Measurements from ENCODE around the gene RPL10. TPM values are rescaled to one million over a fixed set of nuclear protein-coding genes. Genes with fewer than 3 reads are reported as not detected.

The RPL10 gene
- total RNA-seq, 1 experiment from 2014 or later: 2,466 TPM

DNA sequence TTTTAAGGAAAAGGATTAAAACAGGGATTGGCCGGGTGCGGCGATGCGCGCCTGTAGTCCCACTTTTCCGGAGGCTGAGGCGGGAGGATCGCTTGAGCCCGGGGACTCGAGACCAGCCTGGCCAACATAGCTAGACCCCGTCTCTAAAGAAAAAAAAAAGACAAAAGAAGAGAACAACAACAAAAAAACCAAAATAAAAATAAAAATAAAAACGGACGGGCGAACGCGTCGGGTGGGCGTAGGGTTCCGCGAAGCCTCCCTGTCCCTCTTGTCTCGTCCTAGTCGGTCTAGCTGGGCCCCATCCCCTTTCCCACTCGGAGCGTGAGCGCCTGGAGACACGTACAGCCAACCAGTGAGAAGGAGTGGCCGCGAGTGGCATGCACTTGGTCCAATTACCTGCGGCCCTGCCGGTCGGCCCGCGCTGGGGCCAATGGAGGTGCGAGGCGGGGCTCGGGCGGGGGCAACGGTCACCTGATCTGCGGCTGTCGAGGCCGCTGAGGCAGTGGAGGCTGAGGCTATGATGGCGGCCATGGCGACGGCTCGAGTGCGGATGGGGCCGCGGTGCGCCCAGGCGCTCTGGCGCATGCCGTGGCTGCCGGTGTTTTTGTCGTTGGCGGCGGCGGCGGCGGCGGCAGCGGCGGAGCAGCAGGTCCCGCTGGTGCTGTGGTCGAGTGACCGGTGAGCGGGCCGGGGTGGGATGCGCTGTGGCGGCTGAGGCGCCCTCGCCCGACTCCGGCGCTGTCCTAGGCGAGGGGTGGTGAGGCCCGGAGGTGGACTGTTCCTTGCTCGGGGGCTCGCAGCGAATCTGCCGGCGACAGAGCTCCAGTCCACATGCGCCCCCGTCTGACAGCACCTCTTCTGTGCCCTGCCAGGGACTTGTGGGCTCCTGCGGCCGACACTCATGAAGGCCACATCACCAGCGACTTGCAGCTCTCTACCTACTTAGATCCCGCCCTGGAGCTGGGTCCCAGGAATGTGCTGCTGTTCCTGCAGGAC, 30.3 kb downstream of the RPL10 start, which contains the start of gene ATP6AP1:
Gene ATP6AP1, plus strand, starts transcription at position 502 of the 996 bp plus-strand sequence. Its CDS starts 16 bp downstream, at position 518.
- DNase-seq (ENCODE audit: low read depth, low spot score): peak; percentile 68
- BruUV-seq (replicated peaks): no TSS peak
- Histone ChIP-seq H3K4me1 (ENCODE audit: control insufficient read depth, insufficient read depth, low read length) (peaks cover 26% of the 10 kb centered on the region), H3K27ac (ENCODE audit: low read length) (peak within 1 kb of the TSS; percentile 91), H3K4me3 (ENCODE audit: low read depth in 2 of 2, low read length in 2 of 2) (peak within 1 kb of the TSS; percentile 67 to 68), H3K27me3 (ENCODE audit: control insufficient read depth, insufficient read depth, low read length) (no peaks in the 10 kb centered on the region), H3K9me3 (ENCODE audit: control insufficient read depth, insufficient read depth, low read depth, low read length) (no peaks in the 10 kb centered on the region), H3K36me3 (ENCODE audit: control insufficient read depth, insufficient read depth, low read length) (peaks cover 6% of the 10 kb centered on the region)
- in situ Hi-C loops (cut with HindIII; ENCODE audit: low pct_unique_long_range_greater_than_20kb, low sequenced_read_pairs): no loop called here
- TF ChIP-seq, protein P1, sequence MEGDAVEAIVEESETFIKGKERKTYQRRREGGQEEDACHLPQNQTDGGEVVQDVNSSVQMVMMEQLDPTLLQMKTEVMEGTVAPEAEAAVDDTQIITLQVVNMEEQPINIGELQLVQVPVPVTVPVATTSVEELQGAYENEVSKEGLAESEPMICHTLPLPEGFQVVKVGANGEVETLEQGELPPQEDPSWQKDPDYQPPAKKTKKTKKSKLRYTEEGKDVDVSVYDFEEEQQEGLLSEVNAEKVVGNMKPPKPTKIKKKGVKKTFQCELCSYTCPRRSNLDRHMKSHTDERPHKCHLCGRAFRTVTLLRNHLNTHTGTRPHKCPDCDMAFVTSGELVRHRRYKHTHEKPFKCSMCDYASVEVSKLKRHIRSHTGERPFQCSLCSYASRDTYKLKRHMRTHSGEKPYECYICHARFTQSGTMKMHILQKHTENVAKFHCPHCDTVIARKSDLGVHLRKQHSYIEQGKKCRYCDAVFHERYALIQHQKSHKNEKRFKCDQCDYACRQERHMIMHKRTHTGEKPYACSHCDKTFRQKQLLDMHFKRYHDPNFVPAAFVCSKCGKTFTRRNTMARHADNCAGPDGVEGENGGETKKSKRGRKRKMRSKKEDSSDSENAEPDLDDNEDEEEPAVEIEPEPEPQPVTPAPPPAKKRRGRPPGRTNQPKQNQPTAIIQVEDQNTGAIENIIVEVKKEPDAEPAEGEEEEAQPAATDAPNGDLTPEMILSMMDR (IDR thresholded peaks at IDR 0.05): no peak
- TF ChIP-seq POLR2AphosphoS5 (IDR thresholded peaks at IDR 0.05; ENCODE audit: low read depth, low read length) (peak; percentile 71), TCF7L2 (IDR thresholded peaks at IDR 0.05; ENCODE audit: low read depth, low read length) (no peak), SIN3A (IDR thresholded peaks at IDR 0.05; ENCODE audit: borderline replicate concordance, insufficient read depth, low read depth, low read length) (peak; percentile 88)
- TF ChIP-seq, protein P2, sequence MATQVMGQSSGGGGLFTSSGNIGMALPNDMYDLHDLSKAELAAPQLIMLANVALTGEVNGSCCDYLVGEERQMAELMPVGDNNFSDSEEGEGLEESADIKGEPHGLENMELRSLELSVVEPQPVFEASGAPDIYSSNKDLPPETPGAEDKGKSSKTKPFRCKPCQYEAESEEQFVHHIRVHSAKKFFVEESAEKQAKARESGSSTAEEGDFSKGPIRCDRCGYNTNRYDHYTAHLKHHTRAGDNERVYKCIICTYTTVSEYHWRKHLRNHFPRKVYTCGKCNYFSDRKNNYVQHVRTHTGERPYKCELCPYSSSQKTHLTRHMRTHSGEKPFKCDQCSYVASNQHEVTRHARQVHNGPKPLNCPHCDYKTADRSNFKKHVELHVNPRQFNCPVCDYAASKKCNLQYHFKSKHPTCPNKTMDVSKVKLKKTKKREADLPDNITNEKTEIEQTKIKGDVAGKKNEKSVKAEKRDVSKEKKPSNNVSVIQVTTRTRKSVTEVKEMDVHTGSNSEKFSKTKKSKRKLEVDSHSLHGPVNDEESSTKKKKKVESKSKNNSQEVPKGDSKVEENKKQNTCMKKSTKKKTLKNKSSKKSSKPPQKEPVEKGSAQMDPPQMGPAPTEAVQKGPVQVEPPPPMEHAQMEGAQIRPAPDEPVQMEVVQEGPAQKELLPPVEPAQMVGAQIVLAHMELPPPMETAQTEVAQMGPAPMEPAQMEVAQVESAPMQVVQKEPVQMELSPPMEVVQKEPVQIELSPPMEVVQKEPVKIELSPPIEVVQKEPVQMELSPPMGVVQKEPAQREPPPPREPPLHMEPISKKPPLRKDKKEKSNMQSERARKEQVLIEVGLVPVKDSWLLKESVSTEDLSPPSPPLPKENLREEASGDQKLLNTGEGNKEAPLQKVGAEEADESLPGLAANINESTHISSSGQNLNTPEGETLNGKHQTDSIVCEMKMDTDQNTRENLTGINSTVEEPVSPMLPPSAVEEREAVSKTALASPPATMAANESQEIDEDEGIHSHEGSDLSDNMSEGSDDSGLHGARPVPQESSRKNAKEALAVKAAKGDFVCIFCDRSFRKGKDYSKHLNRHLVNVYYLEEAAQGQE (IDR thresholded peaks at IDR 0.05; ENCODE audit: insufficient read depth in 1 of 2, low read depth in 2 of 2, low read length in 1 of 2): 0 out of 4 replicates have a peak, but pooled peaks of 1 of the 2 experiments have one; percentile 9
- ATAC-seq: peak; percentile 99
- ChIA-PET CTCF (no interaction called here), POLR2A (interaction anchor here (0.6 to 0.7 kb wide), 2 partner anchors 15 to 961 kb away, joined by 6 read pairs; no protein-coding TSS in a partner anchor)
- intact Hi-C loops (cut with micrococcal nuclease; ENCODE audit: unreplicated experiment): no loop called here

DNA sequence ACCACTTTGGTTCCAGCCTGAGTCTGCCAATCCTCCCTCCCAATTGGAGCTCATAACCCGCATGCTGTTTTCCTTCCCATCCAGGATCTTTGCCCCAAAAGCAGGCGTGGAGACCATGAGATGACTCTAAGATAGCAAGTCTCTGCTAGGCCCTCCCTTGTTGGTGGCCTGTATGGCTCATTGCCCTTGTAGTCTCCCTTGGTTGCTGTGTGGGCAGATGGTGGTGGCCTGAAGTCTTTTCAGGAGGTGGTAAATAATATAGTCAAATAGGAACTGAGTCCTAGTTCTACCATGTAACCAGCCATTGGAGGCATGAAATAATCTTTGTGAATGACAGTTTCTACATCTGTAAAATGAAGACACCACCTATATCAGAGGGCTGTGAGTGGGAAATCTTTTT, 31.5 kb downstream of the RPL10 start:
- intact Hi-C loops (cut with micrococcal nuclease; ENCODE audit: unreplicated experiment): no loop called here
- H3K4me3 ChIP-seq (ENCODE audit: low read depth in 2 of 2, low read length in 2 of 2): peak overlapping the region; percentile 67 to 68
- peak overlapping the region; percentile 83 for H3K27ac ChIP-seq (ENCODE audit: low read length)
- H3K36me3 ChIP-seq (ENCODE audit: control insufficient read depth, insufficient read depth, low read length): peaks cover 6% of the 10 kb centered on the region
- TF ChIP-seq, protein P1 (IDR thresholded peaks at IDR 0.05): no peak
- TF ChIP-seq POLR2AphosphoS5 (IDR thresholded peaks at IDR 0.05; ENCODE audit: low read depth, low read length): no peak
- TF ChIP-seq, protein P2 (IDR thresholded peaks at IDR 0.05; ENCODE audit: insufficient read depth in 1 of 2, low read depth in 2 of 2, low read length in 1 of 2): no peak
- no peak for TF ChIP-seq SIN3A (IDR thresholded peaks at IDR 0.05; ENCODE audit: borderline replicate concordance, insufficient read depth, low read depth, low read length)
- TF ChIP-seq TCF7L2 (IDR thresholded peaks at IDR 0.05; ENCODE audit: low read depth, low read length): no peak
- DNase-seq (ENCODE audit: low read depth, low spot score) (no peak), ATAC-seq (no peak)
- ChIA-PET CTCF (interaction anchor here (0.7 kb wide), 1 partner anchor 9 kb away, joined by 5 read pairs; no protein-coding TSS in a partner anchor), POLR2A (interaction anchor here (0.7 kb wide), 1 partner anchor 34 kb away, joined by 5 read pairs; no protein-coding TSS in a partner anchor)
- H3K4me1 ChIP-seq (ENCODE audit: control insufficient read depth, insufficient read depth, low read length): peaks cover 26% of the 10 kb centered on the region
- no peaks in the 10 kb centered on the region for H3K9me3 ChIP-seq (ENCODE audit: control insufficient read depth, insufficient read depth, low read depth, low read length)
- no peaks in the 10 kb centered on the region for H3K27me3 ChIP-seq (ENCODE audit: control insufficient read depth, insufficient read depth, low read length)
- in situ Hi-C loops (cut with HindIII; ENCODE audit: low pct_unique_long_range_greater_than_20kb, low sequenced_read_pairs): no loop called here
- BruUV-seq (replicated peaks): no TSS peak
